NCI-H1417 (cell line): Measurements from ENCODE around the gene NDUFS6.
A peak's percentile ranks its signal among the peaks of the same experiment; 100 is the strongest.

Experiments
- DNase-seq, 3 experiments: peaks; one replicate each; lab custom pipeline; 2025; lab: John Stamatoyannopoulos, UW

The NDUFS6 gene

GRCh38 chr5:1801222-1801966 is at the start of gene NDUFS6:
Gene NDUFS6 (plus strand): TSS chr5:1801407. CDS start chr5:1801418, 11 bp downstream.
- DNase-seq = peak; percentile 78 to 93 (median 92)

- DNase-seq = no peak
Measured at GRCh38 chr5:1751864-1752822, 49.1 kb upstream of the NDUFS6 start.

- no peak for DNase-seq
Measured at GRCh38 chr5:1752881-1753280, 48.3 kb upstream of the NDUFS6 start.

GRCh38 chr5:1753490-1753889 is 47.7 kb upstream of the NDUFS6 start:
- no peak for DNase-seq

- no peak for DNase-seq
Measured at GRCh38 chr5:1754531-1755220, 46.5 kb upstream of the NDUFS6 start.

GRCh38 chr5:1755321-1755949 is 45.8 kb upstream of the NDUFS6 start:
- DNase-seq = no peak

- no peak for DNase-seq
Measured at GRCh38 chr5:1756481-1756880, 44.7 kb upstream of the NDUFS6 start.

GRCh38 chr5:1757511-1757910 is 43.7 kb upstream of the NDUFS6 start:
- no peak for DNase-seq

- DNase-seq = no peak
Measured at GRCh38 chr5:1758574-1758973, 42.6 kb upstream of the NDUFS6 start.

- no peak for DNase-seq
Measured at GRCh38 chr5:1759378-1759970, 41.7 kb upstream of the NDUFS6 start.

- no peak for DNase-seq
Measured at GRCh38 chr5:1760231-1760630, 41.0 kb upstream of the NDUFS6 start.

- DNase-seq = no peak
Measured at GRCh38 chr5:1760656-1761452, 40.4 kb upstream of the NDUFS6 start.

- no peak for DNase-seq
Measured at GRCh38 chr5:1761453-1761755, 39.8 kb upstream of the NDUFS6 start.

- peak in 1 of 3 experiments; percentile 22 for DNase-seq
Measured at GRCh38 chr5:1762121-1762882, 38.9 kb upstream of the NDUFS6 start.

- no peak for DNase-seq
Measured at GRCh38 chr5:1762883-1763547, 38.2 kb upstream of the NDUFS6 start.

GRCh38 chr5:1763548-1763911 is 37.7 kb upstream of the NDUFS6 start:
- peak; percentile 9 to 67 (median 33) for DNase-seq

- DNase-seq = no peak
Measured at GRCh38 chr5:1763960-1764605, 37.1 kb upstream of the NDUFS6 start.

- no peak for DNase-seq
Measured at GRCh38 chr5:1764606-1764960, 36.6 kb upstream of the NDUFS6 start.
